Right hindlimb (tissue), 1 donor: Measurements from ENCODE around the gene GORASP2.

Source experiments
- DNase-seq: peaks from one replicate; pipeline ENCODE4 v3.0.0-alpha.2; 2018

The GORASP2 gene

GRCh38 chr2:170924969-170925368, 4.1 kb upstream of the GORASP2 start:
- no peak for DNase-seq

- no peak for DNase-seq
Measured at GRCh38 chr2:170925923-170926322, 3.1 kb upstream of the GORASP2 start.

- no peak for DNase-seq
Measured at GRCh38 chr2:170926743-170927297, 2.2 kb upstream of the GORASP2 start.

- peak; percentile 21 for DNase-seq
Measured at GRCh38 chr2:170928036-170928823, 823 bp upstream of the GORASP2 start.

GRCh38 chr2:170929686-170930050, 615 bp downstream of the GORASP2 start:
- peak; percentile 59 for DNase-seq

GRCh38 chr2:170930131-170930990, 1.3 kb downstream of the GORASP2 start:
- peak; percentile 23 for DNase-seq

- DNase-seq = no peak
Measured at GRCh38 chr2:170930991-170931266, 1.9 kb downstream of the GORASP2 start.

- no peak for DNase-seq
Measured at GRCh38 chr2:170932166-170932565, 3.1 kb downstream of the GORASP2 start.

- no peak for DNase-seq
Measured at GRCh38 chr2:170932948-170933347, 3.9 kb downstream of the GORASP2 start.

GRCh38 chr2:170937709-170938379, 8.8 kb downstream of the GORASP2 start:
- no peak for DNase-seq

GRCh38 chr2:170940066-170940465, 11.0 kb downstream of the GORASP2 start:
- no peak for DNase-seq

GRCh38 chr2:170942615-170943014, 13.6 kb downstream of the GORASP2 start:
- no peak for DNase-seq

GRCh38 chr2:170943041-170943440, 14.0 kb downstream of the GORASP2 start:
- no peak for DNase-seq

GRCh38 chr2:170943596-170943995, 14.5 kb downstream of the GORASP2 start:
- DNase-seq = no peak

GRCh38 chr2:170944545-170944944, 15.5 kb downstream of the GORASP2 start:
- no peak for DNase-seq

- no peak for DNase-seq
Measured at GRCh38 chr2:170949415-170949814, 20.4 kb downstream of the GORASP2 start.

- no peak for DNase-seq
Measured at GRCh38 chr2:170950221-170950761, 21.2 kb downstream of the GORASP2 start.

- no peak for DNase-seq
Measured at GRCh38 chr2:170953941-170954340, 24.9 kb downstream of the GORASP2 start.

- no peak for DNase-seq
Measured at GRCh38 chr2:170963386-170963785, 34.3 kb downstream of the GORASP2 start.

- DNase-seq = no peak
Measured at GRCh38 chr2:170965446-170966225, 36.6 kb downstream of the GORASP2 start.

GRCh38 chr2:170966648-170967396, 37.8 kb downstream of the GORASP2 start:
- DNase-seq = no peak

GRCh38 chr2:170967553-170967952, 38.5 kb downstream of the GORASP2 start:
- DNase-seq = no peak
